Superior temporal gyrus (tissue), 1 donor: ENCODE data around the gene PAQR4.

ENCODE experiments used
- DNase-seq: peaks from one replicate; pipeline ENCODE4 v3.0.0-alpha.2; 2016; ENCODE audit errors: extremely low spot score

Gene PAQR4

DNA sequence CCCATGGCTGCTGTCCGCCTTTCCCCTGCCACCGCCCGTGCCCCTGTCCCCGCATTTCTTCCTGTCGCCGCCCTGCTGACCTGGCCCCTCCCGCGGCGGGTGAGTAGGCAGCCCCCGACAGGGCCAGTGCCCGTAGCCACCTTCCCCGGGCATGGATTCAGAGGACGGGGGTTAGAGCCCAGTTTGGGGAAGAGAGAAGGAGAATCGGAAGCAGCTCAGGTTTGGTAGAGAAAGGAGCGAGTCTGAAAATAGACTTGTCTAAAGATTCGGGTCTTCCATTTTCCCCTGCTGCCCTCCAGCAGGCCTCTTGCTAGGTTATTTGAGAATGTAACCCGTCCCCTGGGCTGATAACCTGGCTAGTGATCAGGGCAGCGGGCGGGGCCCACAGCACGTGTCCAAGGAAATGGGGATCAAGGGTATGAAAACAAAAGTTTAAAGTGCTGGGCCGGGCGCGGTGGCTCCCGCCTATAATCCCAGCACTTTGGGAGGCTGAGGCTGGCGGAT is 35.7 kb downstream of the PAQR4 start:
- no peak for DNase-seq

GRCh38 chr16:3007059-3007956 is 38.2 kb downstream of the PAQR4 start:
- DNase-seq, result no peak

DNA sequence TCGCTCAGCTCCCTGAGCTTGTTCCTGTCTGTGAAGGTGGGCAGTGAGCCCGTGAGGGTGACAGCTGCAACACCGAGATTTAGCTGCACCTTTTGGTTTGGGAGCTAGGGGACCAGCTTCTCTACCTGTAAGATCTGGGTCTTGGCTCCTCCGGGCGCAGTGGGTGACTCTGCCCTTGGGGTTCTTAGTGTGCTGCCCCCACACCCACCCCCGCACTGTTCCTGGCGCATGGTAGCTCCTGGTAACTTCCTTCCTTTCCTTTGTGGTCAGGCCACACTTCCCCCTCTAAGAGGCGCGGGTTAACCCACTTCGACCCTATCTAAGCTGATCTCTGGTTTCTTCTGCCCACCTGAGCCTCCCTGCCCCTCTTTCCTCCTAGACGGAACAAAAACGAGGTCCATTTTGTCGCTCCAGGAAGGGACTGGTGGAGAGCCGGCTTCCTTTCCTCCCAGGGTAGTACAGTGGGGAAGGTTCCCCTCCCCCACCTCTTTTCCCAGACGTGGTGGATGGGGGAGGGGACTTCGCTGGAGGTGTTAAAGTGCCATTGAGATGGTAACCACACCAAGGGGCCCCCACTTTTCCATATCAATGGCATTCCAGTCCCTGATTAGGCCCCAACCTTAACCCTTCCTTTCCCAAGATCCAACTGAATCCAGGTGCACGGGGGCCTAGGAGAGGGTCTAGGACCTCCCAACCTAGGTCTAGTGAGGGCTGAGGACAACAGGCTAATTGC is 39.0 kb downstream of the PAQR4 start:
- DNase-seq, result no peak

DNA sequence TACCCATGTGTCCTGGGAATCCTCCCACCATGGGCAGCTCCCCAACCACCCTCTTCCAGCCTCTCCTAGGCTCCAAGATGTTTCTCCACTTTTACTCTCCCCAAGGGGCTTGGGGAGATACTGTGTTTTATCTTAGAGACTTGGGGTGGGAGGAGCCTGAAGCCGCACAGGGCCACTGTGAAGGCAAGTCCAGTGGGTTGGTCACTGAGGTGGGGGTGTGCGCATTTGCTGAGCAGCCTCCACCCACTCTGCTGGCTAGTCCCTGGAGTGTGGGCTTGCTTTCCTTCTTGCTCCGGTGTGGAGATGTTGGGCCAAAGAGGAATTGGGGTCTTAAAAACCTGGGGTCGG is 39.5 kb downstream of the PAQR4 start:
- no peak for DNase-seq

- DNase-seq, result no peak
These were observed 40.6 kb downstream of the PAQR4 start for GRCh38 chr16:3009568-3010390.

GRCh38 chr16:3010510-3010909 is 41.4 kb downstream of the PAQR4 start:
- no peak for DNase-seq

- no peak for DNase-seq
These were observed 43.1 kb downstream of the PAQR4 start for GRCh38 chr16:3012246-3012645.

DNA sequence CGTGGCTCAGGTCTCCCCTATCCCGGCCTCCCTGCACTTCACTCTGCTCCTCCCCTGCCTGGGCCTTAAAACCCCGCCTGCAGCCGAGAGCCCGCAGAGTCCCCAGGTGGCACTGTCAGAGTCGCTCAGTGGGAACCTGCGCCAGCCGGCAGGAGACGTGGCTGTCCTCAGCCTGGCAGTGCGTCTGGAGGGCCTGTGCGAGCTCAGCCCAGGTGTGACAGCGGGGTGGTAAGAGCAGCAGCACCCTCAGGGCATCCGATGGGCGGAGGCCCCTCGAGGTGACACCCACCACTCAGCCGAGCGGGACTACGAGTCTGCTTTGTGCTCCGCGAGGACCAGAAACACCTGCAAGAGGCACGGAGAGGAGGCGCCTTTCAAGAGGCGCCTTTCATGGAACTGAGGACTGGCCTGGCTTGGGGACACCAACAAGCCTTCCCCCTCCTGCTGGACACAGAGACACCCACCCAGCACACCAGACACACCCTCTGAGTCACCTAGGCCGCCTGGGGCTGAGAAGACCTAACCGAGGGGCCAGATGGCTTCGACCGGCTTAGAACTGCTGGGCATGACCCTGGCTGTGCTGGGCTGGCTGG is 43.8 kb downstream of the PAQR4 start, which contains the start of gene CLDN9:
CLDN9 (plus strand) TSS at position 96 of the 593 bp plus-strand sequence; CDS start at position 536, 440 bp downstream.
- no peak for DNase-seq

DNA sequence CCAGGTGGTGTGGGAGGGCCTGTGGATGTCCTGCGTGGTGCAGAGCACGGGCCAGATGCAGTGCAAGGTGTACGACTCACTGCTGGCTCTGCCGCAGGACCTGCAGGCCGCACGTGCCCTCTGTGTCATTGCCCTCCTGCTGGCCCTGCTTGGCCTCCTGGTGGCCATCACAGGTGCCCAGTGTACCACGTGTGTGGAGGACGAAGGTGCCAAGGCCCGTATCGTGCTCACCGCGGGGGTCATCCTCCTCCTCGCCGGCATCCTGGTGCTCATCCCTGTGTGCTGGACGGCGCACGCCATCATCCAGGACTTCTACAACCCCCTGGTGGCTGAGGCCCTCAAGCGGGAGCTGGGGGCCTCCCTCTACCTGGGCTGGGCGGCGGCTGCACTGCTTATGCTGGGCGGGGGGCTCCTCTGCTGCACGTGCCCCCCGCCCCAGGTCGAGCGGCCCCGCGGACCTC is 44.4 kb downstream of the PAQR4 start:
- DNase-seq, result no peak

DNA sequence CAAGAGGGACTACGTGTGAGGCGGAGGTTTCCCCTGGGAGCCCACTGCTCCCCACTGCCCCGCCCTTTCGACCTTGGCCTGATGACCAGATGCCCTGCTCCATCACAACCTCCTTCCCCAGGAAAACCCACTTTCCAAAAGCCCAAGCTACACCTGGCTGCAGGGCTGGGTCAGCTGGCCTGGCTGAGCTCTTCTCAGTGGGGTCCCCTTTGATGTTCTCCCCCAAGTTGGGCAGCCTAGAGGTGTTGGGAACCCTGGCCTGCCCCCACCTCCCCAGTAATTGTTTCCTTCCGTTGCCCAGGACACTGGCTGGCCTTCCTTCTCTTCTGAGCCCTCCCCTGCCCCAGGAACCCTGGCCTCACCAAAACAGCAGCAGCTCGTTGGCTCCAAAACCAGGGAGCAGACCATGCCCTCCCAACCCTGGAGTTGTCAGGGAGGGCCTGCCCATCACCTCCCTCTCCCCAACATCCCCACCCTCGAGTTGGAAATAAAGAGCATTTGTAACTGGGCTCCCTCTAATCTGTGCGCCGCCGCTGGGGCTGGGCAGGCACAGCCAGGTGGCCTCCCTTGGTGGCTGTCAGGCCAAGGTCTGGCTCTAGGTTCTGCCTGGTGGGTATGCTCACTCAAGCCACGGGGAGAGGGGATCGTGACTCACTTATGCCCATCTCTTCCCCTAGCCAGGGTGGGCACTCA is 45.0 kb downstream of the PAQR4 start:
- DNase-seq, result no peak

DNA sequence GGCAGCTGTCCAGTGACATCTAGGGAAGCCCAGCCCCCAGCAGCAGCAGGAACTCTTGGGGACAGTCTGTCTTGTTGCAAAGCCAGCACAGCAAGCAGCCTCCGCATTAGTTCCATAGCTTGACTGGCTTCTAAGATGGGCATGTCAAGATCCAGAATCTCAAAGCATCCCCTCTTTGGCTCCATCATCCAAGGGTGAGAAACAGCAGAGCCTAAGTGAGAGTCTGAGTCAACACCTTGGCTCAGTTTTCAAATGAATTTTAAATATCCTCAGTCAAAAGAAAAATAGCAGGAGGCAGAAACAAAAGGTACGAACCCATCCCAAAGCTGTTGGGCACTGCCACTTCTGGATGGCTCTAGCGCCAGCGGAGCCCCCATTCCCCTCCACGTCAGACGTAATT is 45.8 kb downstream of the PAQR4 start:
- DNase-seq, result no peak

DNA sequence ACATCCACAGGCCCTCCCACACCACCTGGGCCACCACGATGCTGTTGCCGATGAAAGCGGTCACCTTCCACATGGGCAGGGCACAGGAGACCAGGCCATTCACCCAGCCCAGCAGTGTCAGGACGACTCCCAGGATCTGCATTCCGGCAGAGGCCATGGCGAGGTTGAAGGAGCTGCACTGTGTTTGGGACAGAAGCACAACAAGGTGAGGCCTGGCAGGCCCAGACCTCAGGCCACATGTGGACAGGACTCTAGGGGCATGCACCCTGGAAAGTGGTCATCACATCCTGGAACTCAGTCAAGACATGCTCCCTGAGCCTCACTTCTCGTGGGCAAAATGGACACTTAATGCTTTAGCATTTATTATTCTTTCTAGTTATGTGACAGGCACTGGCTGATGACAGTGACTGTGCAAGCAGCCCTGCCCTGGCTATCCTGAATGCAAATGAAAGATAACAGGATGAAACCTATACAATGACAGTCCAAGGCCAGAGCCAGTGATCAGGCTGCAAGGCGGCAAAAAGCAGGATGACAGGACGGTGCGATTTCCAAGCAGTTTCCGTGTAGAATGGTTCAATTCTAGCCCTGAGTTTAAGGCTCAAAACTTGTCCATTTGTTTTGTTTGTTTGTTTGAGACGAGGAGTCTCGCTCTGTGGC is 46.8 kb downstream of the PAQR4 start:
- no peak for DNase-seq

DNA sequence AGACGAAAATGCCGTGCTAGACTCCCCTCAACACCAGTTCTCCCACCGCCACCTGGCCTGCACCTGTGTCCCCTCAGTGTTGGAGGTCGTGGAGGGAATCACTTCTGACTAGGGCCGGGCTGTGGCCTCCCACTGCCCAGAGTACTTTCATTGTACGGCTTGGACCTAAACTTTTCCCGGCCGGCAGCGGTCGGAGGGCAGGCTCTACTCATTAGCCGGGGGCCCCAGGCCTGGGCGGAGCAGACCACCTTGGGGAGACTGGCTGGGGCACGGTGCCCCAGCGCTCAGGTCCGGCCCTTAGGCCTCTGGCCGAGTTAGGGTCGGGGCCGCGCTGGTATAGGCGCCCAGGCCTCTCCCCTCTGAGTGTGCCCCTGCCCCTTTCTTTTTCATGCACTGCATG is 48.2 kb downstream of the PAQR4 start:
- no peak for DNase-seq

GRCh38 chr16:3017794-3018506 is 48.8 kb downstream of the PAQR4 start, which contains the start of gene CLDN6:
CLDN6 (minus strand) TSS chr16:3018183; CDS start chr16:3016021, 2,162 bp downstream.
- no peak for DNase-seq

- no peak for DNase-seq
These were observed 50.6 kb downstream of the PAQR4 start for GRCh38 chr16:3019594-3020246.

DNA sequence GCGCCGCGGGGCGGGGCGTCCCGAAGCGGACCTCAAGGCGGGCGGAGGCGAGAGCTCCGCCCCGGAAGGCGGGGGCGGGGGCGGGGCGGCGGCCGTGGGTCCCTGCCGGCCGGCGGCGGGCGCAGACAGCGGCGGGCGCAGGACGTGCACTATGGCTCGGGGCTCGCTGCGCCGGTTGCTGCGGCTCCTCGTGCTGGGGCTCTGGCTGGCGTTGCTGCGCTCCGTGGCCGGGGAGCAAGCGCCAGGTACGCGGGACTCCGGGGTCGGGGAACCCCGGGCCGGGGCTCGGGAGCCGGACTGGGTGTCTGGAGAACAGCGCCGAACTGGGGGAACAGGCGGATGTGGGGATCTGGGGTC is 51.1 kb downstream of the PAQR4 start, which contains the start of gene TNFRSF12A:
TNFRSF12A (plus strand) TSS at position 122 of the 357 bp plus-strand sequence; CDS start at position 152, 30 bp downstream.
- peak; percentile 33 for DNase-seq

GRCh38 chr16:3020604-3021448 is 51.7 kb downstream of the PAQR4 start:
- DNase-seq, result peak; percentile 15
